A549 (cell line): ENCODE data around the gene MZT2B.
"Not testable (repeated sequence)": the region's sequence is repeated elsewhere in the genome, so short reads cannot be mapped to it uniquely, and the experiment has no call there.

Source experiments
- CTCF ChIP-seq: fragments of >200 bp; sonication (Bioruptor Twin); formaldehyde crosslinking; IDR thresholded peaks from 3 replicates; pipeline ENCODE4 v1.5.1; 2016
- POLR2A ChIP-seq: IDR thresholded peaks from 2 replicates; pipeline ENCODE4 v1.6.1; 2012; ENCODE audit warnings: mild to moderate bottlenecking, low read length

- not testable (repeated sequence) for TF ChIP-seq CTCF, POLR2A
Observed at GRCh38 chr2:130228467-130229160, 46.6 kb downstream of the MZT2B start.
